GM19463 (cell line): ENCODE results near the gene PLPPR4.
"Not testable (repeated sequence)": the region's sequence is repeated elsewhere in the genome, so short reads cannot be mapped to it uniquely, and the experiment has no call there.

ENCODE experiments used
- ATAC-seq: cut with Tn5 transposase; IDR thresholded peaks from one replicate; pipeline ENCODE4 v1.9.1; 2021; ENCODE audit warnings: mild to moderate bottlenecking, moderate library complexity; ENCODE audit not compliant: unreplicated experiment

The PLPPR4 gene, protein sequence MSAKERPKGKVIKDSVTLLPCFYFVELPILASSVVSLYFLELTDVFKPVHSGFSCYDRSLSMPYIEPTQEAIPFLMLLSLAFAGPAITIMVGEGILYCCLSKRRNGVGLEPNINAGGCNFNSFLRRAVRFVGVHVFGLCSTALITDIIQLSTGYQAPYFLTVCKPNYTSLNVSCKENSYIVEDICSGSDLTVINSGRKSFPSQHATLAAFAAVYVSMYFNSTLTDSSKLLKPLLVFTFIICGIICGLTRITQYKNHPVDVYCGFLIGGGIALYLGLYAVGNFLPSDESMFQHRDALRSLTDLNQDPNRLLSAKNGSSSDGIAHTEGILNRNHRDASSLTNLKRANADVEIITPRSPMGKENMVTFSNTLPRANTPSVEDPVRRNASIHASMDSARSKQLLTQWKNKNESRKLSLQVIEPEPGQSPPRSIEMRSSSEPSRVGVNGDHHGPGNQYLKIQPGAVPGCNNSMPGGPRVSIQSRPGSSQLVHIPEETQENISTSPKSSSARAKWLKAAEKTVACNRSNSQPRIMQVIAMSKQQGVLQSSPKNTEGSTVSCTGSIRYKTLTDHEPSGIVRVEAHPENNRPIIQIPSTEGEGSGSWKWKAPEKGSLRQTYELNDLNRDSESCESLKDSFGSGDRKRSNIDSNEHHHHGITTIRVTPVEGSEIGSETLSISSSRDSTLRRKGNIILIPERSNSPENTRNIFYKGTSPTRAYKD

GRCh38 chr1:99264201-99265021 is at the start of gene PLPPR4:
Gene PLPPR4, plus strand, starts transcription at chr1:99264492. Its CDS starts 102 bp downstream, at chr1:99264594.
- peak; percentile 50 for ATAC-seq

DNA sequence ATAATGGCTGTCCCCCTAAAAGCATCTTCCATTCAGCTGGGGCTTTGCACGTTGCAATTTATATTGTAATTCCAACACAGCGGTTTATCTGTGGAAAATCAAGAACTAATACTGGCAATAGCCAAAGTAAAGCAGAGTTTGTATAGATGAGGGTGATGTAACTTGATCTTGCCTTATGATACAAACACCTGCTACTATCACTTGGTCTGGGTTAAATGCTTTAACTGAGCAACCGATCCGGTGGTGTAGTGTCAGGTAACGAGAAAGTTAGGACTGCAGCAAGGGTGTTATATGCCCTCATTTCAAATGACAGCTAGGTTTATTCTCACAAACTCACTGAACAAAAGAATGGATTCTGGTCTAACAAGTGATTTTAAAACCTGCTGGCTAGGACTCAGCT is 47.3 kb upstream of the PLPPR4 start:
- ATAC-seq = no peak

- ATAC-seq = no peak
Observed at GRCh38 chr1:99217599-99217998, 46.7 kb upstream of the PLPPR4 start.

DNA sequence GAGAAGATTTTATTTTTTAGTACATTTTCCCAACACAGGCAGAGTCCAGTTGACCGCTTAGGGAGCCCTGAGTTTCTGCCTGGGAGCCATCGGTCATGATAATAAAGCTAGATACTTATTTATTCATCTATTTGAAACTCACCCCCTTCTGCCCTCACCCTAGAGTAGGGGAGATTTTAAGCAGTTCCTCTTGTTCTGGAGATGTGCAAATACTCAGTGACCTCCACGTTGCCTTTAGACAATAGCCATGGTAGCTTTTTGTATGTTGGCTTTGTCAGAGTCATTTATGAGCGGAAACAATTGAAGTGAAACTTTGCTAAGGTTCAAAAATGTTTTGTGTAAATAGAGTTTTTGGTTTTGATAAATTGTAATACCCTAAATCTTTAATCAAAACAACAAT is 45.7 kb upstream of the PLPPR4 start:
- ATAC-seq = peak; percentile 13

DNA sequence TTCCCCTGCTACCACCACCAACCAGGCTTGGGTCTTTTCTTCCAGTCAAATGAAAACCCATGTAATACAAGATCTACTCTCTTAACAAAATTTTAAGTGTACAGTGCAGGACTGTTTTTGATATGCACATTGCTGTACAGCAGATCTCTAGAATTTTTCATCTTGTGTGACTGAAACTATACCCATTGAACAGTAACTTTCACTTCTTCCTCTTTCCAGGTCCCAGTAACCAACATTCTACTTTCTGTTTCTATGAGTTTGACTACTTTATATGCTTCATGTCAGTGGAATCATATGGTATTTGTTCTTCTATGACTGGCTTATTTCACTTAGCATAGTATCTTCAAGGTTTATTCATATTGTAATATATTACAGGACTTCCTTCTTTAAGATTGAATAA is 45.3 kb upstream of the PLPPR4 start:
- ATAC-seq = peak; percentile 96

- no peak for ATAC-seq
Observed at GRCh38 chr1:99227056-99227897, 37.0 kb upstream of the PLPPR4 start.

GRCh38 chr1:99228153-99228552 is 36.1 kb upstream of the PLPPR4 start:
- ATAC-seq = peak; percentile 62

DNA sequence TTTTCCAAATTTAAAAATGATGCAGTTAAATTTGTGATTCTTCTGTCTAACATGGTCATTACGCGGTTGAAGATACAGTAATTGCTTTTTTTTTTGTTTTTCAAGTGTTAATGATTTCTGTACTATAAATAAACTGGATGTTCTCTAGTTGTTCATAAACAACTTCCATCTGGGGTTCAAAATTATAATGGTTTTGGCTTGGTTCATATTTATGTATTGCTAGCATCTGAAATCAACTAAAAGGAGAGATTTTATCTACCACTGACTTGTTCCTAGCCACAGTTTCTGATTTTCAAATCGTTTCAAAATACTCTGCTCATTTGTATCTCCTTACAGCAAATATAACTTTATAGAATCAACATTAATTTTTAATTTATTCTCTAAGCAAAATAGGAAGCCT is 35.2 kb upstream of the PLPPR4 start:
- ATAC-seq = no peak

DNA sequence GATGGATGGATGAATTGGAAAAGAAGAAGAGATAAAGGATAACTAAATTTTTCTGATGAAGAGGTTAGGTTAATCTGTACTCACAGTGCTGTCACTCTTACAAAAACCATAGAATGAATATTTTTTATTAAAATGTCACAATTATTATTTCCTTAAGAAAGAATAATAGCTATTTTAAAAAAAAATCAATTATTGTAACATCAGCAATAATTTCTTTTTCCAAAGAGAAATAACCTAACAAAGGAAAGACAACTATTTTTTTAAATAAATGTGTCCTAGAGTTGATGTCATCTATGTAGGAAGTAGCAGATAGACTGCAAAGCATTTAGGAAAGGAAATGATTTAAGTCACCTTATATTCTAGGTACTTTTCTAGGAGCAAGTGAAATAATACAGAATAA is 33.6 kb upstream of the PLPPR4 start:
- ATAC-seq = no peak

GRCh38 chr1:99232172-99232571 is 32.1 kb upstream of the PLPPR4 start:
- no peak for ATAC-seq

DNA sequence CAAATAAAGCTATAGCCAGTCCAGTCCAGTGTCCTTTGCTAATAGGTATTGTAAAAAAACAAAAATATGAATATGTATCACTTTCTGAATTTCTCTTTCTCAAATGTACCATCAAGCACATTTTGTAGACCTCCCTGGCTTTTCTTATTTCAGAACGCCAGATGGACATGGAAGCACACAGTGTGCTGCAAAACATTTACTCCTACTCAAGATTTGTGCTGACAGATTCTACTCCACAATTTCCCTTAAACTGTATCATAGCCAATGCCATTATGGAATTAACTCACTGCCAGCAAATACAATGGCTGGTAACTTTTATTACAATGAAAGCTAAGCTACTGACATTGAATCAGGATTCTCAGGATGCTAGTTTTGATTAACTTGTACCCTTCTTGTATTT is 30.8 kb upstream of the PLPPR4 start:
- no peak for ATAC-seq

DNA sequence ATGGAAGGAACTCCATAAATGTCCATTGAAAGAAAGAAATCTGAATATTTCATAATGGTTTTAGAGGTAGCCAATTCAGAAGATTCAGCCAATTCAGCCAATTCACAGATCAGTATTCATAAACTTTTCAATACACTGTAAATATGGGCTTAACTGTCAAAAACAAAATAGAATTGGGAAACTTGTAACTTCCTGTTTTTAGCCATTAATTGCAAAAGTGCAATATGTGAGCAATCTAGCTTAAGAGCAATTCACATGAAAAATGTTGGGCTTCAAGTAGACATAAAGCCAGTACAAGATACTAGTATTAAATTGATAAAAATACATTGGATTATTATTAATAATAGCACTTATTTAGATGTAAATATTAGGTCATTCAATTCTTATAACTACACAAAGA is 27.5 kb upstream of the PLPPR4 start:
- ATAC-seq = no peak

- ATAC-seq = no peak
Observed at GRCh38 chr1:99239690-99240089, 24.6 kb upstream of the PLPPR4 start.

- no peak for ATAC-seq
Observed at GRCh38 chr1:99240621-99241020, 23.7 kb upstream of the PLPPR4 start.

GRCh38 chr1:99246152-99246551 is 18.1 kb upstream of the PLPPR4 start:
- ATAC-seq = no peak

DNA sequence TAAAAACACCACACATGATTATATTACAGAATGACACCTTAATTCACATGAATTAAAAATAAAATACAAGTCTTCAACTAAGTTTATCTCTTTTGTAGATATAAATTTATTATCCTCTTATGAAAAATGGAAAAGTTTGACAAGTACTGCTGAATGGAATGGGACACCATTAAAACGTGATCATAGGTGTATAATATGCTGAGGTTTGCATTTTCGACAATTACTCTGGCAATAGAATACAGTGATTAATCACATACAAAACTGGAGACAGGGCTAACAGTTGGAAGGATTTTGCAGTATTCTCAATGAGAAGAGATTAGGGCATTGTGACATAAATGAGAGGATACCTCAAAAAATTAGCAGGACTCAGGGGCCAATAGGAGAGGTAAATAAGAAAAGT is 17.1 kb upstream of the PLPPR4 start:
- ATAC-seq = no peak

DNA sequence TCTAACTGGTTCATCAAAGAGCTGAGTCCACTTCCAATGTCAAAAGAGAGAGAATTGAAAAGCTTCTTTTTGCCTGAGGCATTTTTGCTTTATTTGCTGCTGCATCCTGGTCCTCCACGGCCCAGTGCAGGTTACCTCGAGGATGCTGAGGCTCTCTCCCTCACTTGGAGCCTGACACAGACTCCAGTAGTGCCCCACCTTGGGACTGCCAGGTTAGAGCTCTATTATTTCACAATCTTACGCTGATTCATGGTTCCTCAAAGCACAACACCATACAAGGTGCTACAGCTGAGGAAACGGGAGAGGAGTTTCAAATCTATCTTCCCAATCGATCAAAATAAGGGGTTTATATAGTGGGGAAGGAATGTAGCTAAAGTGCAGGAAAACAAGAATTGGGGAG is 13.6 kb upstream of the PLPPR4 start:
- no peak for ATAC-seq

DNA sequence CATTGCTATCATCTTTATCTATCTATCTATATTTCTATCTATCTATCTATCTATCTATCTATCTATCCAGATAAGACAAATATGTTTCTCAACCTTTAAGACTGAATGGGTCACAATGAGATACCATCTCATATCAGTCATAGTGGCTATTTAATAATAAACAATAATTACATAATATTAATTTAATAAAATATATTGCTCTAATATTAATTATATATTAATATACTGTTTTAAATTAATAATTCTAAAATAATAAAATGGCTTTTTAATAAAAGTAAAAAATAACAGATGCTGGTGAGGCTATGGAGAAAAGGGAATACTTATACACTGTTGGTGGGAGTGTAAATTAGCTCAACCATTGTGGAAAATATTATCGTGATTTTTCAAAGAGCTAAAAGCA is 13.0 kb upstream of the PLPPR4 start:
- no peak for ATAC-seq

GRCh38 chr1:99252630-99253029 is 11.7 kb upstream of the PLPPR4 start:
- ATAC-seq = no peak

- ATAC-seq = not testable (repeated sequence)
Observed at GRCh38 chr1:99260402-99260801, 3.9 kb upstream of the PLPPR4 start.

- ATAC-seq = no peak
Observed at GRCh38 chr1:99265124-99265523, 832 bp downstream of the PLPPR4 start.
